ENCODE measurements around the gene TSPO.

TSPO gene

GRCh38 chr22:43179146-43179910, 28.0 kb downstream of the TSPO start:
- DNase-seq (ENCODE audit: low spot score): no peak

GRCh38 chr22:43179911-43180195, 28.5 kb downstream of the TSPO start:
- DNase-seq (ENCODE audit: low spot score): no peak

- DNase-seq (ENCODE audit: low spot score): no peak
Measured at GRCh38 chr22:43180670-43181069, 29.3 kb downstream of the TSPO start.

GRCh38 chr22:43181321-43182076, 30.1 kb downstream of the TSPO start:
- DNase-seq (ENCODE audit: low spot score): no peak

- DNase-seq (ENCODE audit: low spot score): no peak
Measured at GRCh38 chr22:43182118-43182517, 30.8 kb downstream of the TSPO start.

- DNase-seq (ENCODE audit: low spot score): no peak
Measured at GRCh38 chr22:43182726-43183125, 31.4 kb downstream of the TSPO start.

GRCh38 chr22:43183496-43184277, 32.3 kb downstream of the TSPO start:
- no peak for DNase-seq (ENCODE audit: low spot score)

GRCh38 chr22:43185860-43186261, 34.5 kb downstream of the TSPO start:
- no peak for DNase-seq (ENCODE audit: low spot score)

- DNase-seq (ENCODE audit: low spot score): peak; percentile 50
Measured at GRCh38 chr22:43186272-43187170, 35.2 kb downstream of the TSPO start, which contains the start of gene TTLL12. Gene TTLL12, minus strand, starts transcription at chr22:43187134. Its CDS starts 65 bp downstream, at chr22:43187069.

- DNase-seq (ENCODE audit: low spot score): peak; percentile 97
Measured at GRCh38 chr22:43187171-43188099, 36.1 kb downstream of the TSPO start.

GRCh38 chr22:43188829-43189545, 37.6 kb downstream of the TSPO start:
- DNase-seq (ENCODE audit: low spot score): no peak

- DNase-seq (ENCODE audit: low spot score): no peak
Measured at GRCh38 chr22:43191831-43192230, 40.5 kb downstream of the TSPO start.

- DNase-seq (ENCODE audit: low spot score): no peak
Measured at GRCh38 chr22:43197271-43197941, 46.0 kb downstream of the TSPO start.

GRCh38 chr22:43198126-43198525, 46.8 kb downstream of the TSPO start:
- DNase-seq (ENCODE audit: low spot score): no peak

GRCh38 chr22:43198936-43199335, 47.6 kb downstream of the TSPO start:
- no peak for DNase-seq (ENCODE audit: low spot score)

- DNase-seq (ENCODE audit: low spot score): no peak
Measured at GRCh38 chr22:43199541-43199940, 48.2 kb downstream of the TSPO start.

GRCh38 chr22:43200031-43200430, 48.7 kb downstream of the TSPO start:
- DNase-seq (ENCODE audit: low spot score): no peak

- no peak for DNase-seq (ENCODE audit: low spot score)
Measured at GRCh38 chr22:43200555-43200954, 49.2 kb downstream of the TSPO start.

- no peak for DNase-seq (ENCODE audit: low spot score)
Measured at GRCh38 chr22:43201486-43202219, 50.3 kb downstream of the TSPO start.
